HG03457 (cell line): ENCODE measurements around the gene HDAC4.
A peak's percentile ranks its signal among the peaks of the same experiment; 100 is the strongest.

Experiments used
- ATAC-seq: cut with Tn5 transposase; IDR thresholded peaks from one replicate; pipeline ENCODE4 v1.9.1; 2021; ENCODE audit warnings: moderate number of reproducible peaks; ENCODE audit not compliant: unreplicated experiment

The HDAC4 gene

DNA sequence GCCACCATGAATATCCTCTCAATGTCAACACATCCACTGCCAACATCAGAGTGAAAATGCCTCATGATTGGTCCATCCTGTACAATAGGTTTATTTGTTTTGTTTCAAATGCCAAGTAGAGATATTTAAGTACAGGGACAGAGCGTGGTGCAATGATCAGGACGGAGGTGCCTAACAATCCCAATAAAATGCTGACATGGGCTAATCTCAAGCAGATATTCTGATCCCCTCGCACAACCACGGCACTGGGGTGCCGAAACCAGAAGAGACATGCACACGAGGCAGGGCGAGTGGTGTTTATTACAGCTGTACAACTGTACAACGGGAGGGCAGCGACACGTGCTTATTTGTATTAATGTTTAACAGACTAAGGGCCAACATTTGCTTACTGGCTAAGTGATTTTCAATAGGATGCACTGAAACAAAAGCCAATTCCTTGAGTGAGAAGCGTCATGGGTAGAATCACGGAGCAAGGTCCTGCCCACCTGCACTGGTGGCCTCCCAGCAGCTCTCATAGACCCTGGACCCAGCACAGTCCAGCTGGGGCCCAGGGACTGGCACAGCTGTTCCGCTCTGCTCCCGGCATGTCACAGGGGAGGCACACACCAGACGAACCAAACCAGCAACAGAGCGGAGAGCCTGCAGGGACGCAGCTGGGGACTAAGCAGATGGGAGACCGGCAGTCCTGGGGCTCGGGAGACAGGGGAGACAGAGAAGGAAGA is 101.4 kb downstream of the HDAC4 start:
- ATAC-seq: no peak

DNA sequence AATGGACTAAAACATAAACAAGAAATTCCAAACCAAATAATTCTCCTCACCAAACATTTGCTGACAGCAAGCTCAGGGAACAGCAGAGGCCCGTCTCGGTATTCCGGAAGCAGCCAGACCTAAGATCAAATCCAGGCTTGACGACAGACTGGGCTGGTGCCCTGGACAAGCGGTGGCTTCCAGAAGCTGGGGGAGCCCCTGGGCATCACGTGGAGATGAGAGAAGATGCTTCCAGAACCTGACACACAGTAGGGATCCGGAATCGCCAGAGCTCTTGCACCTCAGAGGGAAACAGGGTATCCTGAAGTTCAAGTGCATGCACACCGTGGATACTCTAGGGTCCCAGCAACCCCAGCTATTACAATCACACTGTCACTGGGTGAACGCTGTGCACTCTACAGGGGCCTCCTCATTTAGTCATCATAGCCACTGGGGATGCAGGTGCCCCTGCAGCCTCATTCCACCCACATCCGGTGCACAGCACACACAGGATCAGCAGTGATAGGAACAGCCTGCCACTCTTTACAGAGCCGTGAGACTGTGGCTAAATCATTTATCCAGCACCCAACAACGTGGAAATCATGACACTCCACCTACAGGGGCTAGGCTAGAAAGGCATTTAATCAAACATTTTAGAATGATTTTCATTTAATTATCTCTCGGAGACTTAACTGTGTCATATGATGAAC is 102.6 kb downstream of the HDAC4 start:
- ATAC-seq: no peak

DNA sequence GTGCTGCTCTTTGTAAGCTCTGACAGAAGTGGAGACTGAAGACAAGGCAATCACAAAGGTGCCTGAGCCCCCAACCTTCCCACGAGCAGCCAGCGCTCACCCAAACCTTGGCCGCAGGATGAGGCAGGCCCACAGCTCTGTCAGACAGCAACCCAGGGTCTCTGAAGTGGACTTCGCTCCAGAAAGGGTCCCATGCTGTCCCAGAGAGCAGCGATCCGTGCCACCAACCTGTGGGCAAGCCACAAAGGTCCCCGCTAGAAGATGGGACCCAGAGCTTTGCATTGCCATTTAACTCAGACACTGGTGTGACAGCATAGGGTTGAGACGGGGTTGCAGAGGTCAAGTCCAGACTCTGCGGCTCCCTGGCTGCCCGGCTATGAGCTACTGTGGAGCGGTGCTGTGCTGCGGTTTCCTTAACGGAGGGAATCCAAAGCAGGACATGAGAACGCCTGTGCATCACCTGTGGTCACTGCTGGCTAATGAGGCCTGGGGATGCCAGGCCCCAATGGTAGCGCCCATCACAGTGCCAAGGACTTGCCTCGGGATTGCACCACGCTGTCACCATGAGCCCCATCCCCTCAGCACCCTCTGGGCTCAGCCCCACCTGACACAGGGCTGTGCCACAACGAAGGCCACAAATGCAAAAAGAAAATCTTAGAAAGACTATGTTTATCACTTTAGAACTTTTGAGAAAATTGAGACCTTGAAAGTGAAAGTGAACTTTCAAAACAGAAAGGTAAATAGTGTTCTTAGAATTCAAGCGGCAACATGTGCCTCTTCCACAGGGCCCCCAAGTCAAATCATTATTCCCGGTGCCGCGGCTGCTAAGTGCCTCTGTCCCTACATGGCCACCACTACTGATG is 103.4 kb downstream of the HDAC4 start:
- ATAC-seq: no peak

DNA sequence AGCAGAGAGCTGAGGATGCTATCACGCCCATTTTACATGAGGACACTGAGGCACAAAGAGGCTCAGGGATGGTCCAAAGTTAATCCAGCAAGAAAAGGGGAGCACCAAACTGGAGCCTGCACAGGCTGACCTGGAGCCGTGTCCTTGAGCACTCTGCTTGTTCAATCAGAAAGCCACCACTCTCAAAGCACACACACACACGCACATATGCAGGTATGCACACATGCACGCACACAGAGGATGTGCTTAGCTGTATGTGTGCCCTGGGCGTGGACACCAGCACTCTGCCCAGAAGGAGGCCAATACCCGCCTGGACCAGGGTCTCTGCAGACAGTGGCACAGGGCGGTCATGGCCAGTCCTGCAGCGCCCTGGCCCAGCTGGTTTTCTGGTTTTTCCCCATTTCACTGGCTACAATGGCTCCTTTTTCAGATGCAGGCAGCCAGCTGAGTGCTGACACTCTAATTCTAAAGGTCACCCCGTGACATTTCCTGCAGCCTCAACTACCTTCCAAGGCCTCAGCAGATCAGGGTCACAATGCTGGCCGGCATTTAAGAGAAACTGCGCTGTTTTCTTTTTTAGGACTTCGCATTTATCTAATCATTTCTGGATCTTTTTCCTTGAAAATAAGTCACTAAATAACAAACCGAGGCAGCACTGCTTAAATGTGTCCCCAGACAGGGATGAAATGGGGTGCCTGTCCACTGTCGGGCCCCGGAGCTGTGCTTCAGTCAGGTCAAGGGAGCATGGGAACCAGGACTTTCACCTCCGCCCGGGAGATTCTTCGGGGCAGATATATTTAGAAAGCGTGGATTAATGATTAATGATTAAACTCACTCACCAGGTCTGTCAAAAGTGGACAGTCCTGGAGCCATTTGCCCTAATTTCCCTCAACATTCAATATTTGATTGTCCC is 104.5 kb downstream of the HDAC4 start:
- ATAC-seq: no peak

DNA sequence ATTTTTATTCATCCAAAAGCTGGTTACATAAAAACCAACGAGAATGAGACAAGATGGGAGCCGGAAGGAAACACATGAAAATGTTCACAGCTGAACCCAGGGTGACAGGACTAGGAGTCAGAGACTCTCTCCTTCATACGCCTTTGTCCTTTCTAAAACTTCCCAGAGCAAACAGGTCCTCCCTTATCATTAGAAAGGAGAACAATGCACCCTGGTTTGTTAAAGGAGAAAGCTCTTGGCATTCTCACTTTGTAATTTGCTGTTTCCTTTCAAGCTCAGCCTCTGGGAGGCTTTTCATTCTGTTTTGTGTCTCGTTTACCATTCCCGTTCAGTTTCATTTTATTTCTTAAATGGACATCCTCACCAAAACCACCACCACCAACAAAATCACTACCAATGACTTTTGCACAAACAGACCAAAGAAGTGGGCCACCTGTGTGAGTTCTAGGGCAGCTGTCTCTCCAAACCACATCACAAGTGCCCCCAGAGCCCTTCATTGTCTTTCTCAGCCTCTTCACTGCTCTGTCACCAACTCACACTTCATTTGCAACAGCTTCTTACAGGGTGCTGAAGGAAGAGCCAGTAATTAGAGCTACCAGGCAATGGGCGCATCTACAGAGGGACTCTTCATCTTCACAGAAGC is 105.3 kb downstream of the HDAC4 start:
- ATAC-seq: no peak

DNA sequence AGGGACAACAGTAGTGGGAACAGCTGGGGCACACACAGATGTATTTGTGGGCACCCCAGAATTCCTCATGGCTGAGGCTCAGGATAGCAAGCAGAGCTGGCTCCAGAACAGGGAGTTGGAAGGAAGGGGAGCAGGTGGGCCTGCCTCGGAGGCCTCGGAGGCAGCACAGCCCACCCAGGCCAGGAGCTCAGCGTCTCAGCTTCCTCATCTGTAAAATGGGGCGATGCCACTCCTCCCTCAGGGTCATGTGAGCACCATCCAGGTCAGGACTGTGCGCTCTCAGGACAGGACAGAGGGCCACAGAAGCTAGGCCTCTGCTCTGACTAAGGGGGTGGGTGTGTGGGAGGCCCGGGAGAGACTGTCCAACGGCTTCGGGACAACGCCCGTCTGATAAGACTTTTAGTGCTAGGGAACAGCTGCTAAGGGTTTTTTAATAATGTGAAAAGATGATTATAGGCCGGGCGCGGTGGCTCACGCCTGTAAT is 106.2 kb downstream of the HDAC4 start:
- ATAC-seq: no peak

DNA sequence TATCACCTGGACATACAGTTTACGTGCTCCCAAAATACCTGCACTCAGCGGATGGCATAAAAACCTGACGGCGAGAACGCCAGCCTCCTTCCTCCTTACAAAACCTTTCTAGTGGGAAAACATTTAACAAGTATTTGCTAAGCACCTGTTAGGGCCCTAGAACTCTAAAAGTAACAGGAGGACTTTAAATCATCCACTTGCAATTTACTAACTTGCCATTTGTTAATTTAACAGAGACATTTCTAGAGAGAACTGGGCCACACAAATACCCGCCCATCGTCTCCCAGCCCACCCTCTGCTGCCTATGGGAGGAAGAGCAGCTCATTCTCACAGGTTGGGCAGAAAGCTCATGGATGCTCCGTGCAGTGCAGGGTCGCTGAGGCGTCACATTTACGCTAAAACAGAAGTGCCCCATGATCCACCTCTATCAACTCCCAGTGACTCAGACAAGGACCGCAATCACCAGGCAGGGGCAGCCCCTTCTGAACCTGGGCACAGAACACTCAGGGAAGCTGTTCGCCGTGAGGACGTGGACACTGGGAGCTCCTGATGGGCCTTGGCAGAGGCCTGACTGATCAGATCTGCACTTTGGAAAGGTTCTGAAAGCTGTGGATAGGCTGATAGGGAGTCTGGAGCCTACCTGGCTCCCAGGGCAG is 106.9 kb downstream of the HDAC4 start:
- ATAC-seq: no peak

DNA sequence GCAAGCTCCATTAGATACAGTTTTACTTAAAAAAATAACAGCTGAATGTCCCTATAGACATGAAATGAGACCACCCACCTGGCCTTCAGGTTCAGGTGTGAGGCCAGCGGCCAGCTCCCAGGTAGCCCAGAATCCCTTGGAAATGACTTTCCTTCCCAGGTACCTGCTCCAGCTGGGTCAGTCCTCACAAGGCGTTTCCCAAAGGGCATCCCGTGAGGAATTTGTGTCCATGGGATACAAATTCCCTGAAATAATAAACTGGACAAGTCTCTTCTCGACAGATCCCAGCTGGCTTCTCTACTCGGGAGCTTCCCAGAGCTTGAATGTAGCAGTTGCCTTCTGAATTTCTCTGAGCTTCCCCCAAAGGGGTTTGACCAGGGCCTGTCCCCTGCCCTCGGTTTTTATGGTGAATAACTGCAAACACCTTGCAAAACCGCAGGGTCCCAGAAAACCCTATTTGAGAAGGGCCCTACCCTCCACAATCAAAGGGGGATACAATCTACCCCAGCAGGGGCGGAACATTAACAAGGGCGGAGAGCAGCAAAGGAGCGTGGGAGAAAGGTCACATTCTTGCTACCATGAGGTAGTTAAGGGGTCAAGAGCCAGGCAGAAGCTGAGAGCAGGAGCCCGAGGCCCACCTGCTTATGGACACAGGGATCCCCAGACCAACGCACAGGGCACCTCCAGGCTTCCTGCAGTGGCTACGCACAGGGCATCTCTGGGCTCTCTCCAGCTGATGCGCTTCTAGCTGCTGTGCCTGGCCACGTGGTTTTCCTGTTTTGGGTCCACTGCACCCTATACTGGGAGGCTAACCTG is 107.7 kb downstream of the HDAC4 start:
- no peak for ATAC-seq

DNA sequence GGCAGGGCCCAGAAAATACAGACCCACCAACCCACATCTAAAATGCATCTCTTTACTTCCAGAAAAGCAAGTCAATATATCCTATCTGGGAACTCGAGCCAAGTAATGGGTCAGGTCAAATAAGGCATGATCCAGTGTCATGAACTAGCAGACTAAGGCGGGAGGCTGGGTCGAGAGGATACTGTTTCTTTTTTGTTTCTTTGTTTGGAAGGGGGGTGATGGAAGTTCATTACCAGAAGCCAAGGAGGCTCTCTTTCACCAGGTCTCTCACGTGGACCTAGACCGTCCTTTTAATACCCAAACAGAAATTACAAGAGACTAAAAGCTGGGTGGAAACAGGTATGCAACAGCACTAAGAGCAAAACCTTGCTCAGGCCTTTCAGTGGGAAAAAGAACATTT is 108.3 kb downstream of the HDAC4 start:
- no peak for ATAC-seq

DNA sequence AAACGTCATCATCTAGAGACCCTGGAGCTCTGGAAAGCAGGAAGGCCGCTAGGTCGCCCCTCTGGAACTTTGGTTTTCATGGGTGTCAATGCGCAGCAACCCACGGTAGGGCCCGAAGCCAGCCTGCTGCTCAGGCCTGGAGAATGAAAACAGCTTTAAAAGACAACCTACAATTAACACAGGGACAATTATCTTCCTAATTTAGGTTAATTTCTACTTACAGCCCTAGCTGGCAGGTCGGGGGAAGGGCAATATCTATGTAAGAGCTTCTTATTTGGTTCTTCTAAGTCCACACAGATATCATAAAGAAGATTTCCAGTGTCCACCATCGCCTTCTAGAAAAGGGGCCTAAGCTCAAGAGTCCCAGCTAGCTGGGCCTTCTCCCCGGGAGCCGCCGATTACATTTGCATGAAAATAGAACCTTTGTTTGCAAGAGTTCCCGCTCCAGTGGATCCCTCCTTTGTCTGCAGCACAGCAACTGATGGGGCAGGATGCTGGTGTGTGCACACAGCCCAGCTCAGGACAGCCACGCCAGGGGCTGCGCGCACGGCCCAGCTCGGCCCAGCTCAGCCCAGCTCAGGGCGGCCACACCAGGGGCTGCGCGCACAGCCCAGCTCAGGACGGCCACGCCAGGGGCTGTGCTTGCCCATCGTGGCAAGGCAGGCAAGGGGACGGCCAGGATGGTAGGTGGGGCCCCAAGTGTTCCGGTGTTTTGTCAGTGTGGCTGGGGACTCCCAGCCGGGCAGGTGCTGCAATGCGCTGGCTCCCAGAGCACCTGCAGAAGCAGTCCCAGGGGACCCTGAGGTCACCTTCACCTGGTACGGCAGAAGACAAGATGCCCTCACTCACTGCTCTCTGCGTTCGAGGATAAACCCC is 109.1 kb downstream of the HDAC4 start:
- ATAC-seq: no peak

DNA sequence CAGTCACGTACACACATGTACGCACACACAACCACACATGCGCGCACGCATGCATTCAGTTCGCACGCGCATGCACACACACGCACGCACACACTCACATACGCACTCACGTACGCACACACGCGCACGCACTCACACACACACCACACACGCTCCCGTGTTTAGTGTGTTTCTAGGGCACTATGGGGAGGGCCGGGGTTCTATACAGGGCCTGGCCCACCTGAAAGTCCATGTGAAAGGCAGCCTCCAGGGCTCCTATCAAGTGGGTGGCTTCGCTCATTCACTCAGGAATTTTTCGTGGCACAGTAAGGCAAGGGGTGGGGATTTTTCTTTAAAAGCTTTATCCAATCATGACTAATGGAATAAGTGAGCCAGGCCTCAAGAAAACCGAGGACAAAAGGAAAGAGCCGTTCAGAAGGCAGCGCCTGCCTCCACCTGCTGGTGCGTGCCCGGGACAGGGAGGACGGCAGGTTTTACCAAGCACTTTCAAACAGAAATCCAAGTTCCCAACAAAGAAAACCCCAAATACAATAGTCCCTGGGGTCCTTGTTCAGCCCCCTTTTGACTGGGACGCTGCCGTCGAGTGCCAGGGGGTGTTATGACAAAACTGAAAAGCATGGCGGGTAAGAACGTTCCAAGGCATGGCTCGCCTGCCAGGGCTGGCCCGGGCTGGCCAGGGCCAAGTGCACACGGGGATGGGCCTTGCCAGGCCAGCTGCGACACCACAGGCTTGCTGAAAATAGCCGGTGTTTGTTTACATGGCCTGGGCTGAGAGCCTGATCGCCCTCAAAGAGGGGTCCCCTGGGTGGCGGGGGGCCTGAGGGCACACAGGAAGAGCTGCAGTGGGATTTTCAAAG is 110.0 kb downstream of the HDAC4 start:
- no peak for ATAC-seq

DNA sequence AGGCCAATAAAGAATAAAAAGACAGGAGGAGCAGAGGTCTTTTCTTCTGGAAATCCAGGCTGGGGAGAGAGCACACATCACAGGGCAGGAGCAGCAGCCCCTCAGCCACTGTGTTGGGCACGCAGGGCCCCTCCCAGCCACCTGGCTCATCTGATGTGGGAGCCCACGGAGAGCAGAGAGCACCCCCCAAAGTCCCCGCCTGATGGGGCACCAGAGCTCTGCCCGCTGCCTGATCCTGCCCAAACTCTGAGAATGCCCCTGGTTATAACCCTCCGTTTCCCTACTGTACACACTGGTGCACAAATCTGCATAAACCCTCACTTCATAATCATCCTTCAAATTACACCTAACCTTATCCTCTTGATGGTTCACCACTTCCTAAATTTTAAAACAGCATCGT is 111.3 kb downstream of the HDAC4 start:
- ATAC-seq: no peak

DNA sequence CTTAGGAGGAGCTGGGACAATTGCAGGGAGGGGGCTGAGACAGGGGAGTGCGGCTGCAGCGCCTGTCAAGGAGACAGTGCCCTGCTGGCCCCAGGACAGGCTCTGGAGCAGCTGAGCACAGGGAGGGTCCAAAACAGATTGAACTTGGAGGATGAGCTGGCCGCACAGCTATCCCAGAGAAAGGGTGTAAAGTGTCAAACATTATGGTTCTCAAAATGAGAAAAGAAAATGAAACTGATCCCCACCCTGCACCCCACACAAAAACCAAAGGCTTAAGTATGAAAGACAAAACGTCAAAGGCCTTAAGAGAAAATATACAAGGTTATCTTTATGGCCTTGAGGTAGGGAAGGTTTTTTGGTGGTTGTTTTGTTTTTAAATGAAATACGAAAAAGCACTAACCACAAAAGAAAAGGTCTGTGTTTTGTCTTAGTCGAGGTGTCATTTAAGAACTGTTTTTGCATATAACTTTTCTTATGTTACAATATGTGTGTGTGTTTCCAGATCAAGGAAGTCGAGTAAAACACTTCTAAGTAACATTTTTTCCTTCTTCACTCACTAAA is 111.8 kb downstream of the HDAC4 start:
- peak; percentile 64 for ATAC-seq

DNA sequence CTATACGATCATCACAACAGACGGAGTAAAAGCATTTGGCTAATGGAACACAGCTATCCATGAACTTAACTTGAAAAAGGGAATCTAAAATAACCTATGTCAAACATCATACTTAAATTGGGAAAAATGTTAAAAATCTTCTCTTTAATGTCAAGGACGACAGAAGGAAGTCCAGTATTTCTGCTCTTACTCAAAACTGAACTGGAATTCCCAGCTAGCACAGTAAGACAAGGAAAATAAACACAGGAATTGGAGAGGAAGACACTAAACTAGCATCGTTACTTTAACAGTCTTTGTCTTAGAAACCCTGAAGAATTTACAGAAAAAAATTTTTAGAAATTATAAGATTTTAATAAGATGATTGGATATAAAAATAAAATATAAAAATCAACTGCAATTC is 112.6 kb downstream of the HDAC4 start:
- ATAC-seq: no peak

DNA sequence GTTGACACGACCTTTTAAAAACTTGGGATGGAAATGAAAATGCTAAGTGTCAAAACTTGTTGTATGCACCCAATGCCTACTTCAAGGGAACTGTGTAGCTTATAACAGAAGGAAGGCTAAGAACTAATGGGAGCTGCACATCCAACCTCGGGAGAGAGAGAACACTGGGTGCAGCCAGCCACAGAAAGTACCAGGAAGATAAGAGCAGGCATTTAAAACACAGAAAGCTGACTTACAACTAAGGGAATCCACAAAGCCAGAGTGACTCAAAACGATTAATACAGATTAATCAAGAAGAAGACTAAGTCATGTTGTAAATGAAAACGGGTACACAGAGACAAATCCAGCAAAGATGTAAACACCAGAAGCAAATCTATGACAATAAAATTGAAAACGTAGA is 113.4 kb downstream of the HDAC4 start:
- no peak for ATAC-seq

DNA sequence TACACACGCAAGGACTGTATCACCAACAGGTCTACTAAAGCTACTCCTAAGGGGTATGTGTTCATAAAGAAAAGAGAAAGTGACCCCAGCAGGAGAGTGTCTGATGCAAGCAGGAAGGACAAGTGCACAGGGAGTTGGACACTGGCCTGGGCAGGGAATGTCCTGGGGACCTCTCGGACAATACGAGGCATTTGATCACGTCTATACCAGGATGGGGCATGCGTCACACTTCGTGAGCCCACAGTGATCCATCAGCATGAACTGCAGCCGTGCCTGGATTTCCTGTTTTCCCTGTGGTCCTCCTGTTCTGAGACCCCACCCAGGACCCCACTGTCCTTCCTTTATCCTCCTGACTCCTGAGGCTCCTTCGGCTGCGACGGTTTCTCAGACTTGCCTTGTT is 113.9 kb downstream of the HDAC4 start:
- ATAC-seq: no peak

DNA sequence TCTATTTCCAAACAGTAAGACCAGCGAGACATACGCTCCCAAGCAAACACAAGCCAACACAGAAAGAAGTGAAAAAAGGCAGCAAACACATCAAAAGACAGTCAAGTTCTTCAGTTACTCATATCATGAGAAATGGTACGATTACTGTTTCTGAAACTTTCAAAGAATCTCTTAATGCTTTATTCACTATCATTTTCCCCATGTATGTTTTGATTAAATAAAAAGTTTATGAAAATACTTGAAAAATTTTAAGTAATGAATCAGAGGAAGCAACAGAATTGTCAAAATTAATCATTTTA is 114.9 kb downstream of the HDAC4 start:
- ATAC-seq: no peak
